Activated naive CD4-positive, alpha-beta T cell (primary cell): ENCODE measurements around the gene LINGO1.

ENCODE experiments used
- DNase-seq, 4 experiments: peaks; one replicate each; lab custom pipeline; 2025; lab: John Stamatoyannopoulos, UW

Gene LINGO1

DNA sequence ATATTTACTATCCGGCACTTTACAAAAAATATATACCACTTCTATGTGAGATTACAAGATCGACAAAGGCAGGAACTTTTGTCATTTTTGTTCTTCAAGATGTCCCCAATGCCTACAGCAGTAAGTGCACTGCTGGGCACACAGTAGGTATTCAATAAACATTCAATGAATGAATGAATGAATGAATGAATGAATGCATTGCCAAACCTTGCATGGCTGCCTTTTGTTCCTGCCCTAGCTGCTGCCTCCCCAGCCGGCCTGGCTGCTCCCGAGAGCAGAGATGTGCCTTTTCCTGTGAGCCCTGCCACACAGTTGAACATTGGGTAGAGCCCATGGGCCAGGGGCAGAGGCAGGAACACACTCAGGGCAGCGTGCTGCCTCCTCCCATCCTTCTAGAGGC is 37.5 kb downstream of the LINGO1 start:
- no peak for DNase-seq

DNA sequence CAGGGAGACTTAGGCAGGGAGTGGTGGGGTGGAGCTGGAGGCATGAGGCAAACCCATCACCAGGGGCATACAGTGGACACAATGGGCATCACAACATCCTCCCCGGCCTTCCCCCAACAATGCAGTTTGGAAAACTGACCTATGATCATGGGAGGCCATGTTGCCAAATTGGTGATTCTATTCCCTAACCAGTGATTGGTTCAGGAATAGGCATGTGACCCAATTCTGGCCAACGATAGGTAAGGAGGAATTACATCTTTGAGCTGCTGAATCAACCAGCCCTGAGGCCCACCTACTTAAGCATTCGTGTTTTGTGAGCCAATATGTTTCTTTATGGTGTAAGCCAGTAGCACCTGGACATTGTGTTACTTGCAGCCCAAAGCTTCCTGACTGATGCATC is 40.0 kb downstream of the LINGO1 start:
- DNase-seq, result no peak

DNA sequence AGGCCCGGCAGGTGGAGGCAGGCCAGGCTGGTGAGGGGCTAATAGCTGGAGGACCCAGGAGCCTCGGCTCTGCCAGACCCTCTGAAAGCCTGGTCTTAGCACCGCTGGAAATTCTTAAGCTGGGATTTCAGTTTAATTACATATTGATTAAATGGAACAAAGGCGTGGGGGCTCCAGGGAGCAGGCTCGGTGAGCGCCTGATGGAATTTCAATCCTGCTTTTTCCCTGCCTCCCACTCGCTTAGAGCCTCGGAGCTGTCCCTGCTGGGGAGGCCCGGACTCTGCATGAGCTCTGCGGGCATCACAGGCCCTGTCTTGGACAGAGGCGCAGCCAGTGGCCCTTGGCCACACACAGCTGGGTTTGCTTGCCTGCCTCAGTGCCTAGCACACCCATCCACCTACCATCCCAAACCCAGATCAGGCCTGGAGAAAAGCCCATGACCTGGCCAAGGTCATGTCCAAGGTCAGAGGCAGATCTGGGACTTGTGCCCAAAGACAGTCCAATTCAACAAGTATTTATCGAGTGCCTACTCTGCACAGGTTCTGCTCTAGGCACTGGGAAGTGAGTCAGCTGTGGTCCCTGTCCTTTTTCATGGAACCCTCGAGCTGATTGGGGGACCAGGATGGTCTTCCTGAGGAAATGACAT is 40.6 kb downstream of the LINGO1 start:
- no peak for DNase-seq

DNA sequence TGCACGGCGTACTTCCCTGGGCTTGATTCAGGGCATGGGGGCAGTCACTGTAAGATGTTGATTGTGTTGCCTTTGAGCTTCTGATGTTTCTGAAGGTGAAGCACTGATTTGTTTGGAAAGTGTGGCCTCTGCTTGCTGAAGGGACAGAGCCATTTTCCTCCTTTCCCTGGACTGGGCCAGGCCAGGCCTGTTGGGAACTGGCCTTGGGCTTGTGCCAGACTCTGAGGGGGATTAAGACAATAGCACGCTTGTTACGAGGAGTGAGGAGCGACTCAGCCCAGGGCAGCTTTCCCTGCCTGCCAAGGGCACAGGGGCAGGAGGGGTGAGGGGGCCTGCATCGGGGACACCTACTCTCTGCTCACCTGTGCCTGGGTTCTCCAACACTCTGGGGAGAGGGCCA is 42.9 kb downstream of the LINGO1 start:
- no peak for DNase-seq

DNA sequence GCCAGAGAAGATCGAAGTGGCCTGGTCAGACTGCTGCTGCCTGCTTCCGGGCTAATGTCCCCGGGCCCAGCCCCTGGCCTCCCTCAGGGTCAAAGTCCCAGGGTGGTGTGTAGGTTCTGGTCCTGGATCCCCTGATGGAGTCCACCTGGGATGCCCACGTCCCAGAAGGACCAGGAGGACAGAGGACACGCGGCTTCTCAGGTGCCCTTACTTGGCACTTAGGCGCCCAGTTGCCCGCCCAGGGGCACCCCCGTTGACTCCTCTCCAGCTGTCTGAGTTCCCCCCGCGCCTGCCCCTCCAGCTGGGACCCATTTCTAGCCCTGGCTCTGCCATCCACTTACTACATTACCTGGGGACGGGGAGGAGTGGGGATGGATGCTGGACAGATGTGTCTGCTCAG is 44.6 kb downstream of the LINGO1 start:
- DNase-seq, result no peak

DNA sequence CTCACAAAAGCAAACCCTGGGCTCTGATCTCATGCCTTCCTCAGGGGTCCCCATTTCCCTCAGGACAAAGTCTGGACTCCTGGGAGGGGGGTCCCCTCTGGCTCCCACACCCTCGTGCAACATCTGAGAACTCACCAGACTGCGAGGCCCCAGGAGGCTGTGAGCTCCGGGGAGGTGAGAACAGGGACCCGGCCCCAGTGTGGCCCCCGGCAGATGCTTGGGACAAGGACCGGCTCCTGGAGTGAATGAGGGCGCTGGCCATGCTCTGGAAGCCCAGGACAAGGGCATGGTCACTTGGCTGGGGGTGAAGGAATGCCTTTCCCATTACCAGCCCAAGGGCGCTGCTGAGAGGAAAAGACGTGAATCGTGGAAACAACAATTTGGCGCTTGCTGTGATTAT is 48.0 kb downstream of the LINGO1 start:
- no peak for DNase-seq

DNA sequence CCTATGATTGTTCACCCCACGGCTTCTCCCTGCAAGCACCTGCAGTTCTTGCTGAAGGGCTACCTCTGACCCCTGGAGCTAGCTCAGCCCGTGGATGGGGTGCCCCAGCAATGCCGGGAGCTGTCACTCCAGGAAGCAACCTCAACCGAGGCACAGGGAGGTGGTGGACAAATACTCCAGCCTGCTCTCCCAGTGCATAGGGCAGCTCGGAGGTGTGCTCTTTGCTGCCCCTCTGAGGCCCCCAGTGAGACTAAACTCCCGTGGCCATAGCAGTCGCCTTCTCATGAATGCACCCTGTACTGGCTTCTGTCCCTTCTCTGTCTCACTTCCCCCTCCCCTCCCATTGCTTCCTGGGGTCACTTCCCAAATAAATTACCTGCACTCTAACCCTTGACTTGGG is 48.5 kb downstream of the LINGO1 start:
- DNase-seq, result no peak

DNA sequence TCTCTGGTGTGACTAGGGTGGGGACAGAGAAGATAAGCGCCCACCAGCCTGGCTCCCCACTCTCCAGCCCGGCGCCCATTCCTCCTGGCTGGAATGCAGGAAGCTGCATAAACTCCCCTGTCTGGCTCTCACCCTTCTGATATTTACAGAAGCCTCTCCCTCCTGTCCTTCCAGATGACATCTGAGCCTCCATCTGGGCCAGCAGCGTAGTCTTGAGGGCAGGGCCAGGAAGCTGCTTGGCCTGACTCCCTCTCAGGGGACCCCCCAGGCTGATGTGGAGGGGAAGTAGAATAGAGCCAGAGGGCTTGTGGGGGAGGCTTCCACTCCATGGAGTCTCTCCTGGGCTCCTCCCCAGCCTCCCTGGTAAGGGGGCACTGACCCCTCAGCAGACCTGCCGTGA is 49.9 kb downstream of the LINGO1 start:
- no peak for DNase-seq

DNA sequence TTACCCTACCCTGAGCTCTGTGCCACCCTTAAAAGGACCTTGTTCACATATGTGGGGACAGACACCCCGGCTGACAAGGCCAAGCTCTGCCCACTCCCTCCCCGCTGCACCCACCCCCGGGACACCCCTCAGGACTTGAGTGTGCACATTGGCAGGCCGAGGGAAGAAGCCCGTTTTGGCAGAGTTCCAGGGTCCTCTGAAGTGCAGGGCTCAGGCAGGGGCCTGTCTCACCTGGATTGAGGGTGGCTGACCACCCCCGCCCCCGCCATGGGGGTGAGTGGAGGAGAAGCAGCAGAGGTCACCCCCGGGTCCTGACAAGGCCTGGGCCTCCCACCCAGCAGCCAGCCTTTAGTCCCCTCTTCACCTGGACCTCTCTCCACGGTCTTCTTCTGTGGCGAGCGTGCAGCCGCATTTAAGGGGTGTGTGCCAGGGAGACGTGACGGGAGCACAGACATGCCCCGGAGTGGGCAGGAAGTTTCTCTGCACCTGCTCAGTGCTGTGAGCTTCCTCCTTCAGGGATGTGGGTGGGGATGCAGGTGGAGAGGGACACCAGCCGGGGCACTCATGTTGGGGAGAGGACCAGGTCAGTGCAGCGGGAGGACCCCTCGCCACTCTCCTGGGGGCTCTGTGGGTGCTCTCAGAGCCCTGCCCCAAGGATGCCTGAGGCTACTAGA is 50.7 kb downstream of the LINGO1 start:
- no peak for DNase-seq

DNA sequence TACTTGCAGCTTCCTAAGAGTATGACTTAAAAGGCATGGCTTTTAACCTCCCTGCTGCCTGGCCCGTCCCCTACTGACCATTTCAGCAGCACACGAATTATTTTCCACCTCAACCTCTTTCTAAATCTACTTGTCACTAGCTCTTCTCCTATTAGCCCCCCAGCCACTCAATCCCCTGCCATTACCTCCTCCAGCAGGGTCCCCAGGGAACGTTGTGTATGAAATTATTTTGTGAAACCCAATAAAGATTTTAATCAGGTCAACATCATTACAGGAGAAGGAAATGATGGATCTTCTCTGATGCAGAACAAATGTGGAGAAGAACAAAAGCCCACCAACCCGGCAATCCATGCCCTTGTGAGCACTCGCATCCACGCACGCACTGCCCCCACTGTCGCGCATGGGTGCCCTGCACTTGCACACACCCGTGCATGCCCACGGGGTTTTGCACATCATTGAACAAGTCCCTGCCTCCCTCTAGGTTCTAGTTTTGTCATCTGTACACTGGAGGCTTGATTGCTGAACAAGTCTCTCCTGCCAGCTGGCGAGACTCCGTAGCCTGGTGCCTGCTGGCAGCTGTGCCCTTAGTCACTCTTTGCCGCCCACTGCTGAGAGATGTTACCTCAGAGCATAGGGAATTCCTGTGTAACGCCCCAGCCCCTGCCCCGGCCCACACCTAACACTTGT is 51.6 kb downstream of the LINGO1 start:
- DNase-seq, result no peak

DNA sequence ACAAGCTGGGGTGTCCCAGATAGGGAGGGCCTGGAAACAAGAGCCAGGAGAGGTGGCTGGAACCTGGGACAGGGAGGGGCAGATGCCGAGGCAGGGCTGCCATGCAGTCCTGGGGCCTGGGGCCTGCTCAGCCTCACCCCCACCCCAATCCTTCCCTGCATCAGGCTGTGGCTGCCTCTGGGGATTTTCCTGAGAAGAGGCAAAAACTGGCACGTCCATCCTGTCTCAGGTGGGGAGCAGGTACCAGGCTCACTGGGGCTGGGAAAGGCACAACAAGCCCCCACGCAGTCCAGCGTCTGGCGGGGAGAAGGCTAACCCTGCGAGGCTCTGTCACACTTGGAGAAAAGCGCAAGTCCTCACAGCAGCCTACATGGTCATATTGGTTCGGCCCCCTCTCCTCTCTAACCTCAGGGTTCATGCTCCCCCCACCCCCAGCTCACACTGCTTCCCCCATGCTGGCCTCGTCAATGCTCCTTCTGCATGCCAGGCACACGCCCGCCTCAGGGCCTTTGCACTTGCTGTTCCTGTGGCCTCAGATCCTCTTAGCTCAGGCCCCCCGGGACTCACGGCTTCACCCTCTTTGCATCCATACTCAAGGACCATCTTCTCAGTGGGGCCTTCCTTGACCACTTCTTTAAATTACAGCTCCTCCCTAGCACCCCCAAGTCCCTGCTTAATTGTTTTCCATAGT is 53.1 kb downstream of the LINGO1 start:
- DNase-seq, result no peak

DNA sequence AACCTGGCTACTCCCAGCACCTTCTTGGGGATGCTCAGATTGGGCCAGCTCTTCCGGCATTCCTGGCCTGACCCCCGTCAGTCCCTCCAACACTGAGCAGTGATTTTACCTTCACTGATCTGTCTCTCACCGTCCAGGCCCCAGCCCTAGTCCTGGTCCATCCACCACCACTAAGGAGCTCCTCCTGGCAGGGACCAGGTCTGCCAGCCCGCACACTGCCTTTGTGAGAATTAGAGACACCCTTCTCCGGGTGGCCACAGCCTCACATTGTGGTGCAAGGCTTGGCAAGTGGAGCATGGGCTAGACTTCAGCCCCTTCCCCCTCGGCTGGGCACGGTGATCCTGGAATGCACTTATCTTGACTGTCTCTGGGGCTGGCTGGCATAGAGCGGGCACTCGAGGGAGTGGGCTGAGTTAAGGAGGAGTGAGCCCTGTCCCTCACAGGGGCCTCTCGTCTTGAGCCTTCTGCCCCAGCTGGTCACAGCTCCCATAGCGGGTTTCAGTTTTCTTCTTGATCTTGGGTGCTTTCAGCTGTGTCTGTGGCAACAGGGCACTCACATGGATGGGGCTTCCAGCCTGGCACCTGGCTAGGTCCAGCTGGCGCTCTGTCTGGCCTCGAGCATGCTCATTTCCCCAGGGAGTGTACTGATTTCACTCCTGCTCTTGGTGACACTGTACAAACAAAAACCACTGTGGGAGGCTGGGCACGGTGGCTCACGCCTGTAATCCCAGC is 53.9 kb downstream of the LINGO1 start:
- DNase-seq, result no peak

DNA sequence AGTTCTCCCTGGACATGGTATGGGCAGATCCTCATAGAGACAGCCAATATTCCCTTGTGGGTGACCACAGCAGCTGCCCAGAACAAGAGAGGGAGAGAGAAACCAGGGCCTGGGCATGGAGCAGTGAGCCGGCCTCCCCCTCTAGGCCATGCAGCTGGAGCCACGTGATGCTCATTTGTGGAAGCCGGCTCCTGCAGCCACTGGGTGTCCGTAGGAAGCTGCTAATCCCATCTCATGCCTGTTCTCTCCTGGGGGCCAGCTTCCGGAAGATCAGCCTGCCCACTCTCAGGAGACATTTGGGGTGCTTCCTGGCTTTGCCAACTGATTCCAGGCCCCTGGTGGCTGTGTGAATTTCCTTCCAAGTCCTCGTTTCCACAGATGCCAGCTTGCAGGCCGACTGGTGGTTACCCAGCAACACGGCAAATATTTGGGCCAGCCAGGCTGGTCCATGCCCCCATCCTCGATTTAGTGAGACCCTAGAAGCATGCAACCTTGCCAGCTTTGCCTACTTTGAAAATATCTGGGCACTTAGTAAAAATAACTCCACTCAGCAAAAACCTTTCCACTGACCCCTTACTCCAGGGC is 55.3 kb downstream of the LINGO1 start:
- DNase-seq, result no peak

DNA sequence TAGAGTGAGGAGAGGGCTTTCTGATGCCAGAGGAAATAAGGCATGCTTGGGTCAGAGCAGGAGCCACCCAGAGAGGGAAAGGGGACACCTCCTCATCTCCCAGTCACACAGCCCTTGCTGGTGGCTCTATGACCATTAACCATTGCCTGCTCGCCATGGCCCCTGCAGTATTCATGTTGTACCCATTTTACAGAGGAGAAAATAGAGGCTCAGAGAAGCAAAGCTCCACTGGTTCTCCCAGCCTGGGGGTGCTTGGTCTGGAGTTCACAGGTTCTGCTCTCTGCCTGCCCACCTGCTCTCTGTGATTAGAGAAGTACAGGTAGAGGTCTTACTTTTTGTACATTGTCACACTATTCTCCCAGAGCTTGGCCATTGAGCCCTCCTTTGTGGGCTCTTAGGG is 56.2 kb downstream of the LINGO1 start:
- no peak for DNase-seq

DNA sequence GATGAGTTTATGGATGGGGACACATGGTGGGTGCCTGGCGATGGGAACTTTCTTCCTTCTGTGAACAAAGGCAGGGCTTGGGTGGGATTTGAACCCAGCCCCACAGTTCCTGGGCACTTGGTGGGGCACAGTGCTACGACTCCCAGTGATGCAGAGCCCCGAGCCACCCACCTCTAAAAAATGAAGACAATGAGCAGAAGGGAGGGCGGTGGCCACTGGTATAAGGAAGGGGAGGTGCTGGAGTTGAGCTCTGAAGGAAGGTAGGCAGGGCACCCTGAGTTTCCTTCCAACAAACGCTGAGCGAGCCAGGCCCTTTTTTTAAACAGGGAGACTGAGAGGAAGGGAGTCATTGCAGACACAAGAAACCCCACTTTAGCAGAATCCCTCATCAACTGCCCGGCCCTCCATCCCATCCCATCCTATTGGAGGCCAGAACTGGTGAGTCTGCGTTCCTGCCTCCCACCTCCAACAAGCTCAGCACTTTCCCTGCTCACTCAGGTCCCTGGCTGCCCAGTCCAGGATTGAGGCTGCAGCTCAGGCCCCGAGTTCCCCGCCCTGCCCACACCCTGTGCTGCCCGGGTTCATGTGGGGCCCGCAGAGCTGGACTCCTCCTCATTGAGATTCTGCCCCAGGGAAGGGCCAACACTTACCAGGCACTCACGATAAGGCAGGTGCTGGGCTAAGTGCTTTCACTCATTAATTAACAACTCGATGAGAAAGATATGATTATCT is 57.3 kb downstream of the LINGO1 start:
- no peak for DNase-seq

DNA sequence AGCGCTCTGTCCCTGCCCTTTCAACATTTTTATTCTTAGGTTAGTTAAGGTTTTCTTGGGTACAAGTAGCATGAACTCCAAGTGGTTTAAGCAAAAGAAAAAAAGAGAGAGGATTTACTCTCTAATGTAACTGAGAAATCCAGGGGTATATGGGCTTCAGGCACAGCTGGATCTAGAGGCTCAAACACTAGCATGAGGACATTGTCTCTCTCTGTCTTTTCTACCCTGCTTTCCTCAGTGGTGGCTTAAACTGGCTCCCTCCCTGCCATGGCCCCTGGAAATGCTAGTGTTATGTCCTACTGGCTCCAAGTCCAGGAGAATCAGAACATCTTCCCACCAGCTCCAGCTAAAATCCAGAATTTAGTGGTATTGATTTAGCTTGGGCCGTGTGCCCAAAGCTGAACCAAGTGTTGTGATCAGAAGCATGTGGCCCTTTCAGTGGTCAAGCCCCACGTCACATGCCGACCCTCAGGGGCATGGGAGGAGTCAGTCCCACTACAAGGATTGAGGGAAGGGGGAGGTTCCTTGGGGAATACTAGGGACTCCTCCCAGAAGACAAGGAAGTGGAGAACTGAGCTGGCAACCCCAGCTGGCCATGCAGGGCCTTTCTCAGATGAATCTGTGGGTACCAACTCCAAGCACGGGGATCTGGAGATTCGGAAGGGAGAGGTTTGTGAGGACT is 58.0 kb downstream of the LINGO1 start:
- no peak for DNase-seq

DNA sequence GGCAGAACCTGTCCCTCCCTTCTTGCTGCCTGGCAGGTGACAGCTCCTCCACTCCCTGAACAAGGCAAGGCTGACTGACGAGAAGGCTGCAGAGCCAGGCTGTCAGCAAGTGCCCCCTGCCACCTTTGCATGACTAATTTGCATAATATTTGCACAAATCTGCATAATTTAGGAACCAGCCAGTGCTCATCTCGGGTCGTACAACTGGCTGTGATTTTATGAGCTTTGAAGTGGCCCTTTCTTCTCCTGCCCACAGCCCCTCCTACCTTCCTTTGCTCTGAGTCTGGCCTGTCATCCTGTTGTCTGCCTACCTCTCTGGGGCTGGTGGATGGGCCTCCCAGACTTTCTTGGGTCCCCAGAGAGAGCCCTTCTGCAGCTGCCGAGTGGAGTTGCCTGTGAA is 58.9 kb downstream of the LINGO1 start:
- no peak for DNase-seq

DNA sequence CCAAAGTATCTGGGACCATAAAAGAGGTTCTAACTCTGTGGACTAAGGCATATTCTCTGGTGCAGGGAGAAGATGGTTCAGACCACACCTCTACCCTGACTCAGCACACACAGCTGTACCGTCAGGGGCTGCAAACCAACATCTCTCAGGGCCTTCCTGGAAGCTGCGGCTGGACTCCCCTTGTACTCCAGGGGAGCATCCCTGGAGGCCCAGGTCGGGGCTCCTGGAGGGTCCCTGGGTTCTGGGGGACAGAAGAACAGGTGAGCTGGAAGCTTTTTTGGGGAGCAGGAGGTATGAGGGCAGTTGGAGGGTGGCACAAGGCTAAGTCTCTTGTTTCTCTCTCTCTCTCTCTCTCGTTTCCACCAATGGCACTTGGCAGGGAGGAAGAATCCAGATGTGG is 60.5 kb downstream of the LINGO1 start:
- no peak for DNase-seq

DNA sequence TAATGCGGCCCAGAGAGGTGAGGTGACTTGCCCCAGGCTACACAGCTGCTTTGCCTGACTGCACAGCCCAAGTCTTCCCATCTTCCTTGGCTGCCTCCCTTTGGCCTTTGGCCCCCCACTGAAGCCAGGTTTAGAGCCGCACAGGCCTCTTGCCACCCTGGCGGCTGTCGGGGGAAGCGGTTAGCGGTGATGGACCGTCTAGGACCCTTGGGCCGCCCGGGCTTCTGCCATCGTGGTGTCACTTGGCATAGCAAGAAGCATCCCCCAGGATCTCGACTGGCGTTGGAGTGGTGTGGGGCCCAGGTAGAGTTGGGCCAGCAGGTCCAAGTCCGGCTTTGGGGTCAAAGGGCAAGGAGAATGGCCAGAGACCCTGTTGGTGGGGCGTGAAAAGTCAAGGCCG is 61.0 kb downstream of the LINGO1 start:
- DNase-seq, result no peak

DNA sequence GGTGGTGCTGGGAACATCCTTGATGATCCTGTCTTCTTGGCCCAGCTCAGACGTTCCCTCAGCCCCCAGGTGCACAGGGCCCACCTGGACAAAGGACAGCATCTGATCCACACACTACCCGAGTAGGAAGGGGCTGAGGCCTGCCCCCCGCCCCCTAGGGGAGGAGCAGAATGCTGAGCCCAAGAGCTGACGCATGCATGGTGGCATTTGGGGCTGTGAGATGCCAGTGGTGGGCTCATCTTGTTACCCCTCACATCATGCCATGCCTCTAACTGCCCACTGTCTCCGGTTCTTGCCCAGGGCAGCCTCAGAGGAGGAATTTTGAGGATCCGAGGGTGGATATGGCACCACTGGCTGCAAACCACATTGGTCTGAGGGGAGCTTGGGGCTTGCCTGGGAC is 61.5 kb downstream of the LINGO1 start:
- DNase-seq, result no peak

DNA sequence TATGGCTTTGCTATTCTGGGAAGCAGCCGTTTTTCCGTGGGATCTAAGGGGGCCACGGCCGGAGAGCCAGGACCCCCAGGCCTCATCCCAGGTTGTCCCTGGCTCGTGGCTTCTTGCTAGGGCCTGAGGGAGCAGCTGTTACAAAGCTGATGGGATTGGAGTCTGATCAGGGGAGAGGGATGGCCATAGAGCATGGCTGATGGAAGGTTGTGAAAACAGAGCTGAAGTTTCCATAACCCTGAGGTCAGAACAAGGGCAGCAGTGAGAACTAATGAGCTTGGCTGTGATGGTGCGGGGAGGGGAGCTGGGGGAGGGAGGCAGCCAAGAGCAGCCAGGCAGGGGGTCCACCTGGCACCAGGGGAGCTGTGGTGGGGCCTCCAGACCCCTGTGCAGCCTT is 63.0 kb downstream of the LINGO1 start:
- DNase-seq, result no peak
